GM23338 (cell line): ENCODE results near the gene USP48.

Source experiments
- CREB1 ChIP-seq: fragments of 250-450 bp; sonication (Bioruptor Pico); IDR thresholded peaks from 2 replicates; pipeline ENCODE4 v1.5.0; 2020; ENCODE audit warnings: low read depth, mild to moderate bottlenecking, moderate library complexity
- CTCF ChIP-seq, 2 experiments: fragments of 200-600 bp in 1 of 2; sonication (generic) in 1 of 2; conservative IDR thresholded peaks; 2 replicates each; pipeline versions ENCODE4 v1.5.1 to v1.6.1; 2016 to 2017; ENCODE audit warnings: antibody characterized with exemption in 2 of 2, low read depth in 2 of 2, mild to moderate bottlenecking in 2 of 2, moderate library complexity in 1 of 2
- EZH2 ChIP-seq: fragments of 200-600 bp; sonication (generic); IDR thresholded peaks from one replicate; pipeline ENCODE4 v1.8.0; 2017; ENCODE audit warnings: antibody characterized with exemption, mild to moderate bottlenecking, low read depth; ENCODE audit not compliant: unreplicated experiment
- EZH2phosphoT487 ChIP-seq: fragments of 200-600 bp; sonication (generic); IDR thresholded peaks from one replicate; pipeline ENCODE4 v1.8.1; 2018; ENCODE audit warnings: antibody characterized with exemption; ENCODE audit not compliant: unreplicated experiment
- JUNB ChIP-seq: IDR thresholded peaks from one replicate; pipeline ENCODE4 v1.6.1; 2016; ENCODE audit warnings: antibody characterized with exemption; ENCODE audit not compliant: unreplicated experiment
- NANOG ChIP-seq: IDR thresholded peaks from 2 replicates; pipeline ENCODE4 v1.6.1; 2016; ENCODE audit warnings: antibody characterized with exemption, borderline replicate concordance
- POLR2AphosphoS5 ChIP-seq: IDR thresholded peaks from 2 replicates; pipeline ENCODE4 v1.6.1; 2016; ENCODE audit warnings: antibody characterized with exemption, low read depth
- REST ChIP-seq: IDR thresholded peaks from one replicate; pipeline ENCODE4 v1.6.1; 2018; ENCODE audit warnings: antibody characterized with exemption; ENCODE audit not compliant: unreplicated experiment
- STAT1 ChIP-seq: IDR thresholded peaks from one replicate; pipeline ENCODE4 v1.6.1; 2016; ENCODE audit warnings: antibody characterized with exemption; ENCODE audit not compliant: unreplicated experiment
- ZNF114 ChIP-seq: fragments of 250-450 bp; sonication (Bioruptor Pico); IDR thresholded peaks from 2 replicates; pipeline ENCODE4 v1.5.0; 2020; ENCODE audit warnings: mild to moderate bottlenecking, moderate library complexity
- ZNF462 ChIP-seq: fragments of 250-450 bp; sonication (Bioruptor Pico); IDR thresholded peaks from 2 replicates; pipeline ENCODE4 v1.5.0; 2020; ENCODE audit warnings: mild to moderate bottlenecking, moderate library complexity

- TF ChIP-seq CTCF (conservative IDR thresholded peaks at IDR 0.05; ENCODE audit: low read depth in 2 of 2), result no peak
- TF ChIP-seq POLR2AphosphoS5, result no peak
- TF ChIP-seq EZH2phosphoT487, result no peak
- no peak for TF ChIP-seq EZH2
- TF ChIP-seq CREB1 (CRISPR knock-in tag), result no peak
- TF ChIP-seq REST, result no peak
- TF ChIP-seq JUNB, result no peak
- TF ChIP-seq ZNF462 (CRISPR knock-in tag), result no peak
- TF ChIP-seq NANOG, result no peak
- TF ChIP-seq STAT1, result no peak
- no peak for TF ChIP-seq ZNF114 (CRISPR knock-in tag)
These were observed 152.2 kb downstream of the USP48 start for GRCh38 chr1:21630571-21631343.
